GM19193 (cell line): ENCODE data around the gene SH3GLB2.

Experiments used
- POLR2A ChIP-seq: IDR thresholded peaks from 4 replicates; pipeline ENCODE4 v1.6.1; 2011; ENCODE audit not compliant: insufficient read depth, insufficient read length; ENCODE audit errors: extremely low read depth

SH3GLB2 gene

DNA sequence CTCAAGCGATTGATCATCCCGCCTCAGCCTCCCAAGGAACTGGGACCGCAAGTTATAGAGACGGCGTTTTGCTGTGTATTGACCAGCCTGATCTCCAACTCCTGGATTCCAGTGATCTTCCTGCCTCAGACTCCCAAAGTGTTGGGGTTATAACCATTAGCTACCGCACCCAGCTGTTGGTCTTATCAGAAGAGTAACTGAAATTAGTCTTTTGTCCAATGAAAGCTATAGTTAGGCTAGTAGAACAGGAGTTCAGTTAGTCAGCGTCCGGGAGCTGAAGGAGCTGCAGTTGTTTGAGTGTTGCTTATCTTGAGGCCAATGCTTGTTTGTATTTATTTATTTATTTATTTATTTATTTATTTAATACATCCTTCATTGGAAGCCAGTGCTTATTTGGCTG is 5.1 kb upstream of the SH3GLB2 start:
- TF ChIP-seq POLR2A, result no peak

DNA sequence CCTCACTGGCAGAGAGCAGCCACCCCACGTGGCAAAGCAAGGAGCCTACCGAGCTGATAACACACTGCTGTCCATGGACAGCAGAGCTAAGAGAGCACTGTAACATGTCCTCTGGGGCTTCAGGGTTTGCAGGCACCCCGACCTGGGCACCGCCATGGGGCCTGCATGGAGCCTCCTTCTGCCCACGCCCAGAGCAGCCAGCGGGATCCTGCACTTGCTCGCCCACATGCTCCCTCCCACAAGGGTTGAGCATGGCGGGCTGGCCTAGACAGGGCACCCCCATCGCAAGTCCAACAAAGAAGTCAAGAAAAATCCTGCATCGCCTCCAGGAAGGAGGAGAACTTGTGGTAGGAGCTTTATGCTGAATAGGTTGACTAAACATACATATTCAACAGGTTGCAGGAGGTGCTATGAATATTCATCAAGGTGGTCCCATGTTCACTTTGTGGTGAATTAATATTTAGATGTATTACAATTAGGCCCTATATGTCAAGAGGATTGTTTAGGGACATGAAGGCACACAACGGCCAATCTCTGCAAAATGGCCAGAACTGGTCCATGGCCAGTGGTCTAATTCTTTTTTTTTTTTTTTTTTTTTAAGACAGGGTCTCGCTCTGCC is 4.5 kb upstream of the SH3GLB2 start:
- TF ChIP-seq POLR2A, result no peak

DNA sequence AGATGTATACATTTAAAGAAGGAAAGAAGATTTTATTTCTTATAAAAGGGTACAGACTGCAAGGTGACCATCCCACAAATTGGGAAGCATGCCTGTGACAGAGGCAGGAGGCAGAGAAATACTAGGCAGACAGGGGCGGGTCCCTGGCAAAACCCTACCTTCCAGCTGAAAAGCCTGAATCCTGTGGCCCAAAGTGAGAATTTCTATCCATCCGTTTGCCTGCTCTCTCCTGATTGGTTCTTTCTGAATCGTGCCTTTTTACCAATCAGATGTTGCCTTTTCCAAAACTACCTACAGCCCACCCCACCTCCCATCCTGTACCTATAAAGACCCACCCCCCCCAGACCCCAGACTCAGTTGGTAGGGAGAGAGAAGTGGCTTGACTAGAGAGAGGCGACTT is 3.4 kb upstream of the SH3GLB2 start:
- no peak for TF ChIP-seq POLR2A

DNA sequence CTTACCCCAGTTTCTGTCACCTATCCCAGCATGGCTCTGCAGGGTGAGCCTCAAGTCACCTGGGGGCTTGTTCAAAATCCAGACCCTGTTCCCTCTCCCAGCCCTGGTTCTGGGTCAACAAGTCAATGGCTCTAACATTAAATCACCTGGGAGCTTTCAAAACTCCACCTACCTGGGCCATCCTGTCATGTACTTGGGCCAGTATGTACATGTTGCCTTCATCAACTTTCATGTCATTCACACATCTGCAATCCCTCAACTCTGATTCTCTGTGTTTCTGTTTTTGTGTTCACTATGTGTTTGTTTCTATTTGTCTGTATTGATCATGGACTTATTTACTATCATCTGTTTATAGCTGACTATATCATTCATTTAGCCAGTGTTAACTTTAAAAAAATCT is 2.1 kb upstream of the SH3GLB2 start:
- TF ChIP-seq POLR2A, result no peak

DNA sequence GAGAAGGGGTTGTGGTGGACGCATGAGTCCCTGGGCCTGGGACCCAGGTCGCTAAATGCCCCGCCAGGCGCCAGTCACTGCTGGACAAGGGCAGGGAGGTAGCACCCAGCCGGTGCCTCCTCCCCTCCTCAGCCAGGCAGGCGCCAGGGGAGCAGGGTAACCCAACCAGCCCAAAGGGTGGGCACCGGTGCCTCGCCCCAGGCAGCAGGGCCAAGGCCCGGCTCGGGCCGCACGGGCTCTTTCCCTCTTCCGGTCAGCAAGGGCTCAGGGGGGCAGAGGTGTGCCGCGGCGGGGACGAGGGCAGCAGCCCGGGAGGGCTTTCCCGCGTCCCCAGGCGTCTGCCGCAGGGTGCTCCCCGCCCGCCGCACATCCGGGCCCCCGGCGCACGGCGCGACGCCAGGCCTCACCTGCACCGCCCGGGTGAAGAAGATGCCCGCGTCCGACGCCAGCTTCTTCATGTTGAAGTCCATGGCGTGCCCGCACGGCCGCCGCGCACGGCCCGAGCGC is 393 bp downstream of the SH3GLB2 start:
- no peak for TF ChIP-seq POLR2A

DNA sequence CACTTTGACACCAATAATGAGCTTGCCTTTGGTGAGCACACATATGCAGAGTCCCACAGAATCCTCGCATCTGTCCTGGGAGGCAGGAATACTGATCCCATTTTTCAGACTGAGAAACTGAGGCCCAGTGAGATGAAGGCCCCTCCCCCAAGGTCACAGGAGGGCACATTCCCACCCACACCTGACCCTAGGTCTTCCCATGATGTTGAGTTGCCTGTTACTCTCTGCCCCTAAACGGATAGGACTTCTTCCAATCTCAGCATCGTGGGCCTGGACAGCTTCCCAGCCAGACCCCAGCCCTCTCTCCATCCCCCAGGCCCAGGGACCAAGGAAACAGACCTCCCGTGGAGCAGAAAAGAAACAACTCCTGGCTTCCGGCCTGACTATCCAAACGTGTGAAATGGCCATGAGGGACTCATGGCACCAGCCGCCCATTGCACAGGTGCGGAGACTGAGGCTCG is 877 bp downstream of the SH3GLB2 start:
- no peak for TF ChIP-seq POLR2A

DNA sequence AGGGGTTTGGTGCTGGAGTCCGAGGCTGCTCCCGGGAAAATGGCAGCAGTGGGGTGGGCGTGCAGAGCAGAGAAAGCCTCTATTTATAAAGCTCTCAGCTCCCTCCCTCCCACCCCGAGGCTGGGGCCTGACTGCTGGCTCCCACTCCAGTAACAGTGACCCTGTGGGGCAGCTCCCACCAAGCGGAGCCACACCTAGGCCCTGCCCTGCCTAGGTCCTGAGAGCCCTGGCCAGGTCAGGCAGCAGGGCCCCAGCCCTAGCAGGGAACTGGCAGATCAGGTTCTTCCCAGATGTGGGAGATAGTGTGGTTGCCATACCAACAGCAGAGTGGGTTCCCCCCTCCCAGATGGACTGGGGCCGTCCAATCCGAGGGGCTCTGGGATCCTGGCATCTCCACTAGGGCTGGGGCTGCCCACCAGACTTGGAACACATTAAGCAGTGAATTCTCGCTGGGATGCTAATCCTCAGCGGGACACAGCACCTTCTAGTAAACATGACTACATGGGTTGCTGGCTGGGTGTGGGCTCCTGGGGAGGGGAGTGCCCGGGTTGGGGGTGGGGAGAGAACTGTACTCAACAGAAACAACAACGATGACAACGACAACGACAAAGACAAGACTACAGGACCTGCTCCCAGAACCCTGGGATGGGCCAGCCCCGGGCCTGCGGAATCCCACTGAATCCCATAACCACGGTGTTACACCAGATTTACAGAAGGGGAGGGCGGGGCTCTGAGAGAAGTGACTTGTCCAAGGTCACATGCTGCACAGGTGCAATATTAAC is 1.5 kb downstream of the SH3GLB2 start:
- no peak for TF ChIP-seq POLR2A

DNA sequence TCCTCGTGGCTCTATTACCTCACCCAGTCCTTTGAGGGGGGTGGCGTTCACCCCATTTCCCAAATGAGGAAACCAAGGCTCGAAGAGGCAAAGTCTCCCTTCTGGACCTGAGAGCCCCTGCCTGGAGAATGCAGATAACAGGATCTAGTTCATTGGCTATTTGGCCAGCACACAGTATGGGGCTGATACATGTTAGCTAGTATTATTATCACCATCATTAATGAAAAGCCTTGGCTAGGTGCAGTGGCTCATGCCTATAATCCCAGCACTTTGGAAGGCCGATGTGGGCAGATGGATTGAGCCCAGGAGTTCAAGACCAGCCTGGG is 4.3 kb downstream of the SH3GLB2 start:
- no peak for TF ChIP-seq POLR2A

DNA sequence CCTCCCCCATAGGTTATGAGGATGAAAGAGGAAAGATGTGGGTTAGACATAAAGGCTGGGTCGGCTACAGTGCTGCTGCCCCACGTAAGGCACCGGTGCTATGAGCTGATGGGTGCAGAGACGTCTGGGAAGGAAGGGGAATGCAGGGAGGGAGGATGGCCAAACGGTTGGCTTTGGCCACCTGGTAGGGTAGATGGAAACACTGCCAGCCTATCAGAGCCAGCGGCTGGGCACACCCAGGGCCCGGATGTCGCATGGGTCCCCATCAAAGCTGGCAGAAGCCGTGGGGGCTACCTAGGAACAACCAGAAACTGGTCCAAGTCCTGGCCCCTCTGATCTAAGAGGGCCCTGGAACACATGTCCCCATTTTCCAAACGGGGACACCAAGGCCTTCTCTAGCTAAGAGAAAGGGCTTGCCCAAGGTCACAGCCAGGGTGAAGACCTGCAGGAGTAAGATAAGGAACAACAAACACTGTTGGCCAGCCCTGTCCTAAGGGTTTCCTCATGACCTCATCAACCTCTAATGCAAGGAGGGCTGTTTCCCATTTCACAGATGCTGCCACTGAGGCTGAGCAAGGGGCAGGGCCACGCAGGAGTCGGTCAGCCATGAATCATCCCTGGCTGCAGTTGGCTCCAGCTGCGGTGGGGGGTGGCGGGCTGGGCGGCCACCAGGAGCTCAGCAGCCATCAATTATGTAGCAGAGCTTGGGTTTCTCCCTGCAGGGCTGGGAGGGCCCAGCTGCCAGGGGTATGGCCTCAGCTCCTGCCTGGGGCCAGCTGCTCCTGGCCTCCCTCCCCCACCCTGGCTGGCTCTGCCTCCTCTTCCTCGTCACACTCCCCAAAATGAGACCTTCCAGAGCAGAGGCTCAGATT is 4.9 kb downstream of the SH3GLB2 start:
- TF ChIP-seq POLR2A, result no peak

DNA sequence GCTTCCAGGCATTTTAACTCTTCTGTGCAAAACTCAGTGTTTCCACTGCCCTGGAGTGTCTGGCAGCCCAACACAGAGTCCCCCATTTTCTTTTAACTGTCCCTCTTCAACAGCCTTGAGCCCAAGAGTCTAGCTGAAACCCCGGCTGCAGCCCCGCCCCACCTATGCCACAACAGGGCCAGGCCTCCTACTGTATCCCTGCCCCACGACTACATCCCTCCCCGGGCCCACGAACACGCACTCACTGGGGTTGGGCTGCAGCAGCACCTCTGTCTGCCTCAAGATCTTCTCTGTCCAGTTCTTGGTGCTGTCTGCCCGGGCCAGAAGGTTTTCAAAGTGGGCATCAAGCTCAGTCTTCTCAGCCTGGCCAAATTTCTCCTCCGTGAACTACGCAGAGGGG is 6.1 kb downstream of the SH3GLB2 start:
- TF ChIP-seq POLR2A, result no peak

DNA sequence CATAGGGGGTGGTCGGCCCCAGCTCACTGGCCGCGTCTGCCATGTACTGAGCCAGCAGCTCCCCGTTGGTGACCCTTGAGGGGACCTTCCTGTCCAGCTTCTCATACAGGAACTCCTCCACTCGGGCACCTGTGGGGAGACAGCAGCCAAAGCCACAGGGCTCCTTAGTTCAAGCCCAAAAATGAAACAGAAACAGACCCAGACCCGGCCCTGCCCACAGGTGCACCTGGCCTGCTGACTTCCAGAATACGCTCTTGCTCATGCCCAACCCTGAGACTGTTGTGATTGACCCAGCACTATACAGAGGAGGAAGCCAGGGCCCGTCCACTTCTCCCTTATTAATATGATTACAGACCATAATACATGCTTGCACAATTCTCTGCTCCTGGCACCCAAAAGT is 7.0 kb downstream of the SH3GLB2 start:
- no peak for TF ChIP-seq POLR2A

DNA sequence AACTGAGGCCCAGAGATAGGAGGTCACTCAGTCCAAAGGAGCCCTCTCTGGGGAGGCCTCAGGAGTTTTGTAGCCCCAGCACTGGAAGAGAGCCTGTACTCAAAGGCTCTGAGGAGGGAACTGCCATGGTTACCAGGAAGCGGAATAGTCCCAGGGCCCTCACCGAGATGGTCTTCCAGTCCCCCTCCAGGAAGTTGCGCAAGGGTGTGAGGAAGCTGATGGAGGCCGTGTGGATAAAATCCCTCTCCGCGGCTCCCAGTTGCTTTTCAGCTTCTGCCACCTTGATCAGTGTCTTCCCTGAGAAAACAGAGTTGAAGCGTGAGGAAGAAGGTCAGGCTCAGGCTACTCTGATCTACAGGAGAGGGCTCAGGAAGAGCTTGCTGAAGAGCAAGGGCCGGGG is 13.5 kb downstream of the SH3GLB2 start:
- TF ChIP-seq POLR2A, result no peak

DNA sequence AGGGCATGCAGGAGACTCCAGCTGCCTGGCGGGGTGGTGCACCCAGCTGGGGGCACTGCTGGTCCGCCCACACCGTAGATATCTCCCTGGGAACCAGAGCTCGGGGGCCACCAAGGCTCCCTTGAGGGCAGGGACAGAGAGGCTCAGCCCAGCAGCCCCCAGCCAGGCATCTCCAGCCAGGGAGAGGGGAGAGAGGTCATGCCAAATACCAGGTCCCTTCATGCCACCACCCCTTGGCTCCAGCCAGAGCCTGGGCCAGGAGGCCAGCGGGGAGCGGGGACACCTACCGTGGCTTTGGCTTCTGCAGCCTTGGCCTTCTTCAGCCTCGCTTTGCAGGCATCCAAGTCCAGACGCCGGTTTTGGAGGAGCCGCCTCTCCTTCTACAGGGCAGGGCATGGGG is 14.0 kb downstream of the SH3GLB2 start:
- TF ChIP-seq POLR2A, result no peak

DNA sequence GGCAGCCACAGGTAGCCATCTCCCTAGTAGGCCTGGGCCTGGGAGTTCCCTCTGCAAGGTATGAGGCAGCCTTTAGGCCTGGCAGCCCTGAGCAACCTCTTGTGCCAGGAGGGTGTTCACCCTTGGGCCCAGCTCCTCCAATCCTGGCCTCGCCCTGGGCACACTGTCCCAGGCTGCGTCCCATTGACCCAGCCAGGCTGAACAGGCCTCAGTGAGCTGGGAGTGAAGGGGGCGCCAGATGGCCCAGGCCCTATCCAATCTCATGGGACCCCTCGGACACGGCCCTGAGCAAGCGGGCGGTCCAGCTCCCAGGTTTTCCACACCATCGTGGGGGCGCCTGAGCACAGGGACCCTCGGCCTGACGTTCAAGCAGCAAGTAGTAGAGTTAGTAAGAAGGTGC is 14.5 kb downstream of the SH3GLB2 start:
- TF ChIP-seq POLR2A, result no peak

DNA sequence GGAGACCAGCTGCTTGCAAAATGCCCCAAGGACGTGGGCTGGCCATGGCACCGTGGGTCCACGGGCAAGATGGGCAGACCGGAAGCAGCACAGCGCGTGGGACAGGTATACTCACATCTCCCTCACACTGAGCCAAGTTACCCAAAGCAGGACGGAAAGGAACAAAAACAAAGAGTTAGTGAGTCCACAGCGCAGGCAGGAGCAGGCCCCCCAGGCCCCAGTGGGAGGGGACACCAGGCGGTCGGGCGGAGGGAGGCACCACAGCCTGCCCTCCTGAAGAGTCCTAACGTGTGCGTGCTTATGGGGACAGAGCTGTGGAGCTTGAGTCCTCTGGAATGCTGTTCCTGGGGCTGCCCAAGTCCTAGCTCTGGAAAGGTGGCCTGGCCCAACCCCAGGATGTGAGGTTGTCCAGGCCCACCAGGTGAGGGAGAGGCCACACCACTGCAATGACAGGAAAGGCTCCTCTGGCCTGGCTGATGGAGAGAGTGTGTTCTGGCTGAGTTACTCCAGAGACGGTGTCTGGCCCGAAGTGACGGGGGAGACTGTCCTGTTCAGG is 15.2 kb downstream of the SH3GLB2 start:
- TF ChIP-seq POLR2A, result no peak
